ENCODE results near the gene TAMM41. TPM values are rescaled to one million over a fixed set of nuclear protein-coding genes. Genes with fewer than 3 reads are reported as not detected.

The TAMM41 gene
- total and polyA plus RNA-seq, 10 of the 15 experiments (the other 5 are each of a cell fraction or from before 2014, with no cell fraction given) = 10.4 to 36.6 (median 18.3) TPM

DNA sequence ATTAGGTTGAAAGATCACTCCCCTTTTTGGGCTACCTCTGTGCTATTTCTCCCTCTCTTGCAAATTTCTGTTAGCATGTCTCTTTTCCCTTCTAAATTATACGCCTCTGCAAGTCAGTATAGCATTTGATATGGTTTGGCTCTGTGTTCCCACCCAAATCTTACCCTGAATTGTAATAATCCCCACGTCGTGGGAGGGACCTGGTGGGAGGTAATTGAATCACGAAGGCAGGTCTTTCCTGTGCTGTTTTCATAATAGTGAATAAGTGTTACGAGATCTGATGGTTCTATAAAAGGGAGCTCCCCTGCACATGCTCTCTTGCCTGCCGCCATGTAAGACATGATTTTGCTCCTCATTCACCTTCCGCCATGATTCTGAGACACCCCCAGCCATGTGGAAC is 41.0 kb downstream of the TAMM41 start:
- BruUV-seq (replicated peaks) = no TSS peak
- TF ChIP-seq ZBTB40 (IDR thresholded peaks at IDR 0.05; ENCODE audit: borderline replicate concordance) = no peak
- no peak for TF ChIP-seq USF2 (IDR thresholded peaks at IDR 0.05; ENCODE audit: borderline replicate concordance, low read depth, low read length)
- no peak for TF ChIP-seq SKIL (IDR thresholded peaks at IDR 0.05; ENCODE audit: low read depth, poor library complexity, severe bottlenecking)
- no peak for TF ChIP-seq ZNF384 (IDR thresholded peaks at IDR 0.05; ENCODE audit: borderline replicate concordance, low read depth, low read length)
- TF ChIP-seq E2F4 (IDR thresholded peaks at IDR 0.05; ENCODE audit: low read depth, low read length) = no peak
- TF ChIP-seq CBX3 (IDR thresholded peaks at IDR 0.05; ENCODE audit: borderline replicate concordance, low read depth) = no peak
- no peak for TF ChIP-seq CBX5 (IDR thresholded peaks at IDR 0.05; ENCODE audit: low read depth)
- TF ChIP-seq FOS (IDR thresholded peaks at IDR 0.05; ENCODE audit: borderline replicate concordance, extremely low read depth, insufficient read length) = no peak
- no peak for TF ChIP-seq ZNF207 (IDR thresholded peaks at IDR 0.05; ENCODE audit: borderline replicate concordance)
- TF ChIP-seq SPI1 (IDR thresholded peaks at IDR 0.05; ENCODE audit: borderline replicate concordance, insufficient read depth, low read depth, low read length) = no peak
- TF ChIP-seq NFXL1 (IDR thresholded peaks at IDR 0.05; ENCODE audit: borderline replicate concordance) = no peak
- POLR2A ChIA-PET = no interaction called here
- Histone ChIP-seq H3K27ac (ENCODE audit: control insufficient read depth, insufficient read depth) (no peak overlapping the region), H3K27me3 (replicated peaks in 1 of 2; ENCODE audit: control insufficient read depth in 2 of 2, insufficient read depth in 2 of 2, low read length in 1 of 2) (no peaks in the 10 kb centered on the region), H3K4me2 (ENCODE audit: control insufficient read depth, insufficient read depth) (no peak overlapping the region), H3K4me1 (ENCODE audit: control insufficient read depth, insufficient read depth, low read length) (no peaks in the 10 kb centered on the region), H3K79me2 (ENCODE audit: control insufficient read depth, insufficient read depth, low read length) (no peaks in the 10 kb centered on the region), H3K9ac (ENCODE audit: control insufficient read depth, insufficient read depth, low read length) (no peak overlapping the region), H3K4me3 (no peak overlapping the region), H3K9me3 (replicated peaks; ENCODE audit: control insufficient read depth, insufficient read depth, low read length) (no peaks in the 10 kb centered on the region), H3K36me3 (ENCODE audit: control insufficient read depth in 2 of 2, insufficient read depth in 2 of 2, low read length in 1 of 2) (peaks cover 2 to 7% of the 10 kb centered on the region in 2 experiments; a peak in 2 of 4 replicates), H4K20me1 (ENCODE audit: control insufficient read depth, insufficient read depth) (no peaks in the 10 kb centered on the region), H2AFZ (ENCODE audit: control insufficient read depth, low read depth, low read length) (no peak overlapping the region)
- FAIRE-seq (no peak), ATAC-seq (no peak), DNase-seq (ENCODE audit: low read depth, low spot score) (no peak)
- CTCF ChIA-PET = interaction anchor here (2.8 kb wide), 1 partner anchor 11 kb away, joined by 14 read pairs; no protein-coding TSS in a partner anchor
- SMC1A ChIA-PET (ENCODE audit: uncharacterized antibody, unreplicated experiment) = interaction anchor here (0.5 kb wide), 1 partner anchor 101 kb away, joined by 3 read pairs; no protein-coding TSS in a partner anchor
- in situ Hi-C loops (cut with MboI) = loop anchor here (10.0 kb wide), 1 partner anchor 421 kb away; no protein-coding TSS in a partner anchor
- 90% methylated on average over 7 of the region's 7 CpGs for WGBS (ENCODE audit: insufficient coverage, insufficient replicate concordance, low lambda C conversion rate, missing lambda C conversion rate)
- RAD21 ChIA-PET (ENCODE audit: unreplicated experiment) = no interaction called here
- intact Hi-C loops (cut with micrococcal nuclease; ENCODE audit: unreplicated experiment) = no loop called here

Measured in GM12878 (cell line).